Measurements from ENCODE around the gene OR52E5.

The OR52E5 gene

GRCh38 chr11:5933116-5933515 lies 40.1 kb downstream of the OR52E5 start:
- DNase-seq (ENCODE audit: low read depth), result no peak

- DNase-seq (ENCODE audit: low read depth), result no peak
Observed at GRCh38 chr11:5937868-5938602, 45.0 kb downstream of the OR52E5 start.

GRCh38 chr11:5938603-5938965 lies 45.6 kb downstream of the OR52E5 start:
- no peak for DNase-seq (ENCODE audit: low read depth)

GRCh38 chr11:5940748-5941147 lies 47.7 kb downstream of the OR52E5 start:
- DNase-seq (ENCODE audit: low read depth), result no peak

- DNase-seq (ENCODE audit: low read depth), result no peak
Observed at GRCh38 chr11:5941951-5942350, 48.9 kb downstream of the OR52E5 start, which contains the start of gene OR56A3. Gene OR56A3 (plus strand): TSS chr11:5942251. CDS start chr11:5947347, 5,096 bp downstream.
